Measurements from ENCODE around the gene LRRC15.

GRCh38 chr3:194370753-194371152 is 1.2 kb upstream of the LRRC15 start:
- TF ChIP-seq EZH2phosphoT487 (IDR thresholded peaks at IDR 0.05; ENCODE audit: unreplicated experiment) (no peak), EZH2 (IDR thresholded peaks at IDR 0.05; ENCODE audit: low read depth, unreplicated experiment) (no peak), CTCF (conservative IDR thresholded peaks at IDR 0.05; ENCODE audit: low read depth in 2 of 2) (no peak), POLR2AphosphoS5 (IDR thresholded peaks at IDR 0.05; ENCODE audit: low read depth) (no peak), CREB1 (CRISPR knock-in tag; IDR thresholded peaks at IDR 0.05; ENCODE audit: low read depth) (no peak), ETS1 (IDR thresholded peaks at IDR 0.05) (no peak), JUNB (IDR thresholded peaks at IDR 0.05; ENCODE audit: unreplicated experiment) (no peak), REST (IDR thresholded peaks at IDR 0.05; ENCODE audit: unreplicated experiment) (no peak), ZNF114 (CRISPR knock-in tag; IDR thresholded peaks at IDR 0.05) (no peak), STAT1 (IDR thresholded peaks at IDR 0.05; ENCODE audit: unreplicated experiment) (no peak), NANOG (IDR thresholded peaks at IDR 0.05; ENCODE audit: borderline replicate concordance) (no peak)
